Left ventricle myocardium inferior (tissue), 1 donor: ENCODE results near the gene DDX28. TPM values are rescaled to one million over a fixed set of nuclear protein-coding genes. Genes with fewer than 3 reads are reported as not detected.
"Not testable (repeated sequence)": the region's sequence is repeated elsewhere in the genome, so short reads cannot be mapped to it uniquely, and the experiment has no call there.

Experiments
- DNase-seq: peaks from one replicate; pipeline ENCODE4 v3.0.0-alpha.2; 2020
- H3K27ac ChIP-seq: fragments of 200-600 bp; replicated peaks from 2 replicates; pipeline ENCODE4 v1.8.0; 2021
- H3K27me3 ChIP-seq: fragments of 200-600 bp; 2 replicates; pipeline ENCODE4 v1.8.0; 2021; ENCODE audit warnings: low read depth
- H3K36me3 ChIP-seq: fragments of 200-600 bp; 2 replicates; pipeline ENCODE4 v1.8.0; 2021
- H3K4me1 ChIP-seq: fragments of 200-600 bp; 2 replicates; pipeline ENCODE4 v1.8.0; 2021
- H3K4me3 ChIP-seq: fragments of 200-600 bp; 2 replicates; pipeline ENCODE4 v1.8.0; 2021; ENCODE audit warnings: mild to moderate bottlenecking, moderate library complexity
- H3K9me3 ChIP-seq: fragments of 200-600 bp; replicated peaks from 2 replicates; pipeline ENCODE4 v1.8.0; 2021
- CTCF ChIP-seq: fragments of 200-600 bp; IDR thresholded peaks from 2 replicates; pipeline ENCODE4 v1.8.0; 2021; ENCODE audit warnings: antibody characterized with exemption, mild to moderate bottlenecking, borderline replicate concordance
- intact Hi-C: fragments of 100-400 bp; cut with micrococcal nuclease; formaldehyde crosslinking; loops from one replicate; pipeline ENCODE4 v1.11.0; 2022
- total RNA-seq: library from RNA; stranded (reverse); fragmentation: NEBNext Ultra II Directional; extraction: Animal tissue kit (Norgen Biotek cat#: 25700); gene quantifications from one replicate; pipeline ENCODE4 v1.2.1, GENCODE V29; 2021
- donor health status: DM: no; HTN: yes; CAD: no; lungs with severe emphysema.

The DDX28 gene
- total RNA-seq, 1 donor from 2014 or later: 8.9 TPM

- H3K27ac ChIP-seq, DNase-seq, H3K4me3 ChIP-seq, intact Hi-C loops, H3K9me3 ChIP-seq, H3K27me3 ChIP-seq, H3K36me3 ChIP-seq: not testable (repeated sequence)
- peaks cover 18% of the 10 kb centered on the region for H3K4me1 ChIP-seq
Observed at GRCh38 chr16:67998231-67998778, 24.7 kb downstream of the DDX28 start.

GRCh38 chr16:67996666-67997065 lies 26.4 kb downstream of the DDX28 start:
- no peaks in the 10 kb centered on the region for H3K9me3 ChIP-seq
- intact Hi-C loops: no loop called here
- H3K36me3 ChIP-seq: no peaks in the 10 kb centered on the region
- no peak for TF ChIP-seq CTCF
- DNase-seq: no peak
- no peak overlapping the region for H3K27ac ChIP-seq
- H3K4me1 ChIP-seq: peaks cover 27% of the 10 kb centered on the region
- H3K4me3 ChIP-seq: no peak overlapping the region
- no peaks in the 10 kb centered on the region for H3K27me3 ChIP-seq

- intact Hi-C loops: no loop called here
- no peak for DNase-seq
- H3K9me3 ChIP-seq: no peaks in the 10 kb centered on the region
- H3K27me3 ChIP-seq: no peaks in the 10 kb centered on the region
- no peaks in the 10 kb centered on the region for H3K36me3 ChIP-seq
- H3K4me3 ChIP-seq: no peak overlapping the region
- peaks cover 23% of the 10 kb centered on the region for H3K4me1 ChIP-seq
- no peak overlapping the region for H3K27ac ChIP-seq
- no peak for TF ChIP-seq CTCF
Observed at GRCh38 chr16:67995423-67995822, 27.6 kb downstream of the DDX28 start.

GRCh38 chr16:67994040-67994408 lies 29.0 kb downstream of the DDX28 start:
- H3K4me3 ChIP-seq: peak overlapping the region; percentile 60
- DNase-seq, intact Hi-C loops: not testable (repeated sequence)

GRCh38 chr16:67993207-67994039 lies 29.6 kb downstream of the DDX28 start:
- Histone ChIP-seq H3K9me3 (no peaks in the 10 kb centered on the region), H3K4me3 (peak overlapping the region; percentile 60), H3K4me1 (peaks cover 16% of the 10 kb centered on the region), H3K27ac (peak overlapping the region; percentile 87), H3K36me3 (no peaks in the 10 kb centered on the region), H3K27me3 (no peaks in the 10 kb centered on the region)
- TF ChIP-seq CTCF: peak; percentile 100
- intact Hi-C loops: no loop called here
- peak; percentile 85 for DNase-seq

More at GRCh38 chr16:67994040-67994408, 29.0 kb downstream of the DDX28 start:
- not testable (repeated sequence) for H3K27me3 ChIP-seq, H3K36me3 ChIP-seq, H3K9me3 ChIP-seq
- H3K27ac ChIP-seq: peak overlapping the region; percentile 87
- peaks cover 16% of the 10 kb centered on the region for H3K4me1 ChIP-seq

- Histone ChIP-seq H3K27ac (peak overlapping the region; percentile 87), H3K9me3 (no peaks in the 10 kb centered on the region), H3K4me1 (peaks cover 16% of the 10 kb centered on the region), H3K27me3 (no peaks in the 10 kb centered on the region), H3K36me3 (no peaks in the 10 kb centered on the region), H3K4me3 (peak overlapping the region; percentile 60)
- DNase-seq: no peak
- intact Hi-C loops: no loop called here
- no peak for TF ChIP-seq CTCF
Observed at GRCh38 chr16:67992661-67993206, 30.3 kb downstream of the DDX28 start.
